Mucosa of descending colon (tissue), 3 donors: ENCODE data around the gene VPS41. TPM values are rescaled to one million over a fixed set of nuclear protein-coding genes. Genes with fewer than 3 reads are reported as not detected.

Experiments used
- ATAC-seq: fragments of 200-7000 bp; cut with Tn5 transposase; one replicate; pipeline ENCODE4 v1.9.1; 2020; ENCODE audit warnings: mild to moderate bottlenecking, moderate library complexity
- DNase-seq, 3 donors: peaks; one replicate each; pipeline ENCODE4 v3.0.0-alpha.2; 2020
- H3K36me3 ChIP-seq: fragments of 200-600 bp; one replicate; pipeline ENCODE4 v1.8.0; 2021; ENCODE audit warnings: low read depth, mild to moderate bottlenecking
- H3K4me1 ChIP-seq: fragments of 200-600 bp; one replicate; pipeline ENCODE4 v1.8.0; 2021; ENCODE audit warnings: low read depth, mild to moderate bottlenecking
- H3K4me3 ChIP-seq: fragments of 200-600 bp; one replicate; pipeline ENCODE4 v1.8.0; 2021; ENCODE audit warnings: mild to moderate bottlenecking
- H3K9me3 ChIP-seq: fragments of 200-600 bp; one replicate; pipeline ENCODE4 v1.8.0; 2021; ENCODE audit warnings: mild to moderate bottlenecking
- CTCF ChIP-seq: fragments of 200-600 bp; IDR thresholded peaks from one replicate; pipeline ENCODE4 v1.8.0; 2022; ENCODE audit warnings: antibody characterized with exemption, mild to moderate bottlenecking
- intact Hi-C, 2 donors: fragments of 100-400 bp; cut with DNase I in 1 of 2; cut with micrococcal nuclease in 1 of 2; formaldehyde crosslinking; loops; one replicate each; pipeline versions ENCODE4 v1.11.0 to v1.11.1; 2022; cut with DNase I, micrococcal nuclease
- long read RNA-seq, 2 donors: library from polyadenylated mRNA; unstranded; transcript quantifications; one replicate each; pipeline ENCODE4 v2.0.0, GENCODE V29; 2019 to 2021
- total RNA-seq, 3 donors: library from RNA; stranded (reverse); fragmentation: NEBNext Ultra II Directional in 2 of 3; extraction: Animal tissue kit (Norgen Biotek cat#: 25700) in 2 of 3; gene quantifications; one replicate each; pipeline versions ENCODE4 v1.2.1 to v1.2.4, GENCODE V29; 2021 to 2023
- donor health status: DM: no; HTN: no; CAD: no; lungs with moderate emphysema.
- donor health status: DM: no; HTN: no; CAD: no.
- donor health status: DM: no; HTN: yes; CAD: no.

The VPS41 gene
- 10 to 100 TPM; 57.7 to 63.5 (median 63.0) TPM for total RNA-seq
- long read RNA-seq, donor 1, full-length matches to known transcripts: 33 of 40 reads
- long read RNA-seq, donor 1, partial matches to known transcripts: 2 of 40 reads
- long read RNA-seq, donor 1, other reads (novel, unspliced or antisense): 5 of 40 reads
- long read RNA-seq, donor 2, full-length matches to known transcripts: 14 of 25 reads
- long read RNA-seq, donor 2, partial matches to known transcripts: 8 of 25 reads
- long read RNA-seq, donor 2, other reads (novel, unspliced or antisense): 3 of 25 reads

GRCh38 chr7:38908759-38909335 is at the start of gene VPS41:
VPS41 (minus strand) TSS chr7:38909191; CDS start chr7:38909174, 17 bp downstream.
- Histone ChIP-seq H3K4me3 (peak within 1 kb of the TSS; percentile 29), H3K4me1 (no peaks in the 10 kb centered on the region), H3K36me3 (no peaks in the 10 kb centered on the region), H3K9me3 (no peaks in the 10 kb centered on the region)
- ATAC-seq (peak; percentile 99), DNase-seq (peak; percentile 82 to 91 (median 85))
- TF ChIP-seq CTCF: no peak
- intact Hi-C loops: no loop called here

- Histone ChIP-seq H3K36me3 (no peaks in the 10 kb centered on the region), H3K9me3 (no peaks in the 10 kb centered on the region), H3K4me1 (no peaks in the 10 kb centered on the region), H3K4me3 (no peak overlapping the region)
- ATAC-seq (no peak), DNase-seq (no peak)
- intact Hi-C loops: no loop called here
- TF ChIP-seq CTCF: no peak
Observed at GRCh38 chr7:38955892-38956291, 46.9 kb upstream of the VPS41 start.

- DNase-seq (no peak), ATAC-seq (no peak)
- no peaks in the 10 kb centered on the region for H3K9me3 ChIP-seq
- H3K4me3 ChIP-seq: no peak overlapping the region
- no peak for TF ChIP-seq CTCF
- H3K4me1 ChIP-seq: no peaks in the 10 kb centered on the region
- intact Hi-C loops: no loop called here
- no peaks in the 10 kb centered on the region for H3K36me3 ChIP-seq
Observed at GRCh38 chr7:38953971-38954370, 45.0 kb upstream of the VPS41 start.

- intact Hi-C loops: no loop called here
- Histone ChIP-seq H3K4me3 (no peak overlapping the region), H3K36me3 (no peaks in the 10 kb centered on the region), H3K4me1 (no peaks in the 10 kb centered on the region), H3K9me3 (no peaks in the 10 kb centered on the region)
- ATAC-seq: no peak
- no peak for DNase-seq
- TF ChIP-seq CTCF: no peak
Observed at GRCh38 chr7:38953227-38953626, 44.2 kb upstream of the VPS41 start.

- no peak for TF ChIP-seq CTCF
- Histone ChIP-seq H3K9me3 (no peaks in the 10 kb centered on the region), H3K36me3 (no peaks in the 10 kb centered on the region), H3K4me1 (no peaks in the 10 kb centered on the region), H3K4me3 (no peak overlapping the region)
- DNase-seq (no peak), ATAC-seq (no peak)
- intact Hi-C loops: no loop called here
Observed at GRCh38 chr7:38951213-38951612, 42.2 kb upstream of the VPS41 start.
